Measurements from ENCODE around the gene GRID1. TPM values are rescaled to one million over a fixed set of nuclear protein-coding genes. Genes with fewer than 3 reads are reported as not detected.
A peak's percentile ranks its signal among the peaks of the same experiment; 100 is the strongest.

GRID1 gene
- polyA plus RNA-seq, 1 experiment: 0.49 TPM

DNA sequence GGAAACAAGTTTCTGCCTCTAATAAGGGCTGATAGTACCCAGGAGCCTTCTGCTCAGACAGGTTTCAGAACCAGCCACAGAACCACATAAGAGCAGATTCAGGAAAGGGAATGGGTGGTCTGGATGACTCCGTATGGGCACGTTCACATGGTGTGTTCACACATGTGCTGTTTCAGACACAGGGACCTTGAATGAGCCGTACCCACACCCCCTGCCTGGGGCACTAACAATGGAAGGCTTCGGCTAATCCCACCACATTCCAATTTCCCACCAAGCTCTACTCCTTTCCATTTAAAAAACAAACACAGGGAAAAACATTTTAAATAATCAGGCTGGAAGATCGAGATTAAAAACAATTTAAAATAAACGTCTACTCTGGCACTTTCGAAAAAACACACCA, 217.3 kb downstream of the GRID1 start:
- H3K4me3 ChIP-seq (ENCODE audit: low read depth, low read length): no peak overlapping the region
- CTCF ChIA-PET: no interaction called here
- POLR2A ChIA-PET: no interaction called here
- H3K27me3 ChIP-seq (ENCODE audit: control insufficient read depth, insufficient read depth, low read length): no peaks in the 10 kb centered on the region
- DNase-seq (ENCODE audit: low read depth): no peak
- no peak for TF ChIP-seq CTCF (IDR thresholded peaks at IDR 0.05; ENCODE audit: insufficient read depth, low read depth, low read length)
- no peaks in the 10 kb centered on the region for H3K36me3 ChIP-seq (ENCODE audit: control insufficient read depth, insufficient read depth, low read length)

DNA sequence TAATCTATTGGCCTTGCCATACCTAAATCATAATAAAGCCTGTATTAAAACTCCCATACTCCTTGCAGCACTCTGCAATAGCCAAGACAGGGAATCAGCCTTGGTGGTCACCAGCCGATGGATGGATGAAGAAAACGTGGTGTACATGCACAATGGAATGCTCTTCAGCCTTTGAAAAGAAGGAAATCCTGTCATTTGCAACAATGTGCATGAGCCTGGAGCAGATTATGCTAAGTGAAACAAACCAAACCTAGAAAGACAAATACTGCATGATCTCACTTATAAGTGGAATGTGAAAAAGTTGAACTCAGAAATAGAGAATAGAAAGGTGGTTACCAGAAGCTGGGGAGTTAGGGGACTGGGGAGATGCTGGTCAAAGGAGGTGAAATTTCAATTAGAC, 218.5 kb downstream of the GRID1 start:
- Histone ChIP-seq H3K36me3 (ENCODE audit: control insufficient read depth, insufficient read depth, low read length) (no peaks in the 10 kb centered on the region), H3K4me3 (ENCODE audit: low read depth, low read length) (no peak overlapping the region), H3K27me3 (ENCODE audit: control insufficient read depth, insufficient read depth, low read length) (no peaks in the 10 kb centered on the region)
- ChIA-PET CTCF (no interaction called here), POLR2A (no interaction called here)
- TF ChIP-seq CTCF (IDR thresholded peaks at IDR 0.05; ENCODE audit: insufficient read depth, low read depth, low read length): no peak
- no peak for DNase-seq (ENCODE audit: low read depth)

DNA sequence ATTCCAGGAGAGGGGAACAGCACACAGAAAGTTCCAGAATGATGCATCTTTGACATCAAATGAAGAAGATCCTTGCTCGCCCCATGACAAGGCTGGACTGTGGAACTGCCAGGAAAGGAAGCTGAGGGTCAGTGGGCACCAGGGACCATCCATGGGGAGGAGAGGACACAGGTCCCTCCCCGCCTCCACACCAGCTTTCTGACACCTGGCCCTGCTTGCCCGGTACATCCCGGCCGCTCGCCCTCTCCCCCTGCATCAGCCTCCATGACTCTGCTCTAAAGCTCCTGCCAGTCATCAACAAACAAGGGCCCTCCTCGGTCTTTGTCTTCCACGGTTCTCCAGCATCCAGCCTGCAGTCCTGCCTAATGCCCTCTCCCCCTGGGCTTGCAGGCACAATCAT, 222.3 kb downstream of the GRID1 start:
- H3K27me3 ChIP-seq (ENCODE audit: control insufficient read depth, insufficient read depth, low read length): no peaks in the 10 kb centered on the region
- ChIA-PET CTCF (no interaction called here), POLR2A (no interaction called here)
- no peak for DNase-seq (ENCODE audit: low read depth)
- H3K4me3 ChIP-seq (ENCODE audit: low read depth, low read length): no peak overlapping the region
- TF ChIP-seq CTCF (IDR thresholded peaks at IDR 0.05; ENCODE audit: insufficient read depth, low read depth, low read length): no peak
- no peaks in the 10 kb centered on the region for H3K36me3 ChIP-seq (ENCODE audit: control insufficient read depth, insufficient read depth, low read length)

DNA sequence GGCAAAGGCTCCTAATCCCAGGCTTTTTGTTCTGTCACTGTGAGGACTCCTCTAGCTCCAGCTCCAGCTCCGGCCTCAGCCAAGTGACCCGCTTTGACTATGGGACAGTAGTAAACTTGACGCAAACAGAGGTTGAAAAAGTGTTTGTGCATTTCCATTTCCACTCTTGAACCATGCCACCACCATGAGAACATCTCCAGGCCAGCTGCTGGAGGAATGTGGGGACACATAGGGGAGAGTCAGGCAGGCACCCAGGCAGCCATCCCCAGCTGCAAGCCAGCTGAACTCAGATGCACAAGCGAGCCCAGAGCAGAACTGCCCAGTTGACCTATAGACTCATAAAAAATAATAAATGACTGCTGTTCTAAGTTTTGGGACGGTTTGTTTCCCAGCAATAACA, 224.7 kb downstream of the GRID1 start:
- POLR2A ChIA-PET: no interaction called here
- DNase-seq (ENCODE audit: low read depth): no peak
- H3K27me3 ChIP-seq (ENCODE audit: control insufficient read depth, insufficient read depth, low read length): no peaks in the 10 kb centered on the region
- CTCF ChIA-PET: no interaction called here
- H3K36me3 ChIP-seq (ENCODE audit: control insufficient read depth, insufficient read depth, low read length): no peaks in the 10 kb centered on the region
- H3K4me3 ChIP-seq (ENCODE audit: low read depth, low read length): no peak overlapping the region
- TF ChIP-seq CTCF (IDR thresholded peaks at IDR 0.05; ENCODE audit: insufficient read depth, low read depth, low read length): no peak

- ChIA-PET POLR2A (no interaction called here), CTCF (no interaction called here)
- Histone ChIP-seq H3K4me3 (ENCODE audit: low read depth, low read length) (no peak overlapping the region), H3K27me3 (ENCODE audit: control insufficient read depth, insufficient read depth, low read length) (no peaks in the 10 kb centered on the region), H3K36me3 (ENCODE audit: control insufficient read depth, insufficient read depth, low read length) (no peaks in the 10 kb centered on the region)
- DNase-seq (ENCODE audit: low read depth): no peak
- peak; percentile 34; the same call in 1 of the 2 replicates for TF ChIP-seq CTCF (IDR thresholded peaks at IDR 0.05; ENCODE audit: insufficient read depth, low read depth, low read length)
Measured at GRCh38 chr10:86139066-86139657, 227.4 kb downstream of the GRID1 start.
